Endometrium (tissue), 2 donors: ENCODE data around the gene IL3RA.
"Not testable (repeated sequence)": the region's sequence is repeated elsewhere in the genome, so short reads cannot be mapped to it uniquely, and the experiment has no call there.

Experiments
- FAIRE-seq: peaks from 2 replicates; lab custom pipeline; 2012; peaks lifted over from hg19 to GRCh38; lab: Jason Lieb, UNC
- donor health status: control.
- donor health status: control.

IL3RA gene

GRCh38 chrX:1336331-1336943 lies at the start of gene IL3RA:
Gene IL3RA (plus strand): TSS chrX:1336785. CDS start chrX:1341766, 4,981 bp downstream.
- no peak for FAIRE-seq

- no peak for FAIRE-seq
These were observed 47.0 kb upstream of the IL3RA start for GRCh38 chrX:1289535-1289934.

- FAIRE-seq: no peak
These were observed 45.4 kb upstream of the IL3RA start for GRCh38 chrX:1291110-1291740.

GRCh38 chrX:1292575-1293290 lies 43.9 kb upstream of the IL3RA start:
- no peak for FAIRE-seq

GRCh38 chrX:1294301-1295067 lies 42.1 kb upstream of the IL3RA start:
- no peak for FAIRE-seq

GRCh38 chrX:1295550-1295949 lies 41.0 kb upstream of the IL3RA start:
- FAIRE-seq: no peak

- not testable (repeated sequence) for FAIRE-seq
These were observed 39.0 kb upstream of the IL3RA start for GRCh38 chrX:1297591-1297990.

- FAIRE-seq: no peak
These were observed 36.1 kb upstream of the IL3RA start for GRCh38 chrX:1300449-1300848.

GRCh38 chrX:1305411-1305810 lies 31.2 kb upstream of the IL3RA start:
- no peak for FAIRE-seq

- no peak for FAIRE-seq
These were observed 29.5 kb upstream of the IL3RA start for GRCh38 chrX:1306909-1307625.

- no peak for FAIRE-seq
These were observed 28.8 kb upstream of the IL3RA start for GRCh38 chrX:1307626-1308340.

GRCh38 chrX:1308476-1308875 lies 28.1 kb upstream of the IL3RA start:
- FAIRE-seq: no peak

GRCh38 chrX:1308917-1309316 lies 27.7 kb upstream of the IL3RA start:
- not testable (repeated sequence) for FAIRE-seq

- FAIRE-seq: no peak
These were observed 22.8 kb upstream of the IL3RA start for GRCh38 chrX:1313788-1314187.

GRCh38 chrX:1316527-1316926 lies 20.1 kb upstream of the IL3RA start:
- FAIRE-seq: no peak

GRCh38 chrX:1321674-1322073 lies 14.9 kb upstream of the IL3RA start:
- no peak for FAIRE-seq

GRCh38 chrX:1322393-1322792 lies 14.2 kb upstream of the IL3RA start:
- no peak for FAIRE-seq

GRCh38 chrX:1323315-1323714 lies 13.3 kb upstream of the IL3RA start:
- FAIRE-seq: no peak

GRCh38 chrX:1325515-1326116 lies 11.0 kb upstream of the IL3RA start:
- FAIRE-seq: no peak

- no peak for FAIRE-seq
These were observed 8.8 kb upstream of the IL3RA start for GRCh38 chrX:1327651-1328304.
